Ectodermal cell (in vitro differentiated cells): ENCODE measurements around the gene DOK1.

ENCODE experiments used
- H3K27ac ChIP-seq: 2 replicates; pipeline ENCODE4 v1.7.0; 2013; ENCODE audit warnings: mild to moderate bottlenecking, low read depth, low read length; ENCODE audit not compliant: insufficient read depth, poor library complexity, severe bottlenecking
- H3K27me3 ChIP-seq: 2 replicates; pipeline ENCODE4 v1.7.0; 2013; ENCODE audit warnings: mild to moderate bottlenecking, low read length; ENCODE audit not compliant: insufficient read depth, control insufficient read depth, poor library complexity, severe bottlenecking
- H3K36me3 ChIP-seq: one replicate; pipeline ENCODE4 v1.7.0; 2013; ENCODE audit warnings: low read length; ENCODE audit not compliant: control insufficient read depth, insufficient read depth
- H3K4me1 ChIP-seq: one replicate; pipeline ENCODE4 v1.7.0; 2013; ENCODE audit warnings: low read length; ENCODE audit not compliant: control insufficient read depth, insufficient read depth
- H3K4me3 ChIP-seq: 2 replicates; pipeline ENCODE4 v1.7.0; 2013; ENCODE audit warnings: low read depth, low read length, control low read depth; ENCODE audit not compliant: insufficient read depth
- H3K9me3 ChIP-seq: 2 replicates; pipeline ENCODE4 v1.7.0; 2013; ENCODE audit warnings: mild to moderate bottlenecking, low read length, moderate library complexity; ENCODE audit not compliant: control insufficient read depth
- WGBS, 2 experiments: methylation state at CpG; one replicate each; pipeline ENCODE4 v1.1.7; 2013; ENCODE audit warnings: missing lambda C conversion rate in 2 of 2; 5-methylcytosine and 5-hydroxymethylcytosine counted together

DOK1 gene

DNA sequence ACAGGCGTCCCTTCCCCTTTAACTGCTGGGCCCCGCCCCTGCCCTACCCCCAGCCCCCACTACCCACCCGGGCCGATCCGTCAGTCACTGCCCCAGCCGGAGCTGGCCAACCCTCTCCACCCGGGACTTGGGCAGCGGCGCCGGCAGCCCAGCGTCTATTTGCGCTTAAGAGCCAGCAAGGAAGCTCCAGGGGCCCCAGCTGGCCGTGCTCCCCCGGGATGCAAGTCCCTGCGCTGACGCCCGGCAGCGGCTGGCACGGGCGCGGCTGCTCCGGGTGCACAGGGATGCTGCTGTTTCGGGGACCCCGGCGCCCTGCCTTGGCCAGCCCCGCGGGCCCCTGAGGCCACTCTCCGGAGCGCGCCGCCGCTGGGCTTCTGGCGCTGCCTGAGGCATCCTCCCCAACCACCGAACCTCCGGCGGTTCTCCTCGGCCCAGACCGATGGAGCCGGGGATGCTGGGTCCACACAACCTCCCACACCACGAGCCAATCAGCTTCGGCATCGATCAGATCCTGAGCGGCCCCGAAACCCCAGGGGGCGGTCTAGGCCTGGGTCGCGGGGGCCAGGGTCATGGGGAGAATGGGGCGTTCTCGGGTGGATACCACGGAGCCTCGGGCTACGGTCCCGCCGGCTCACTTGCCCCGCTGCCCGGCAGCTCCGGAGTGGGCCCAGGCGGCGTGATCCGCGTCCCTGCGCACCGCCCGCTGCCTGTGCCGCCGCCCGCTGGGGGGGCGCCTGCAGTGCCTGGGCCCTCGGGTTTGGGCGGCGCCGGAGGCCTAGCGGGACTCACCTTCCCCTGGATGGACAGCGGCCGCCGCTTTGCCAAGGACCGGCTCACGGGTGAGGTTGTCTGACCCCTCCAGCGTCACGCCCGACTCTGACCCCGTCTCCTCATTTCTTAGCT, 39.9 kb upstream of the DOK1 start, which contains the start of gene TLX2:
Gene TLX2 (plus strand): TSS at position 83 of the 903 bp plus-strand sequence. CDS start 357 bp downstream, at position 440.
- no peak within 1 kb of the TSS for H3K27ac ChIP-seq
- H3K9me3 ChIP-seq, result no peaks in the 10 kb centered on the region
- WGBS, 2 experiments, result 2 to 3% methylated on average over 82 of the region's 82 CpGs
- peak within 1 kb of the TSS; percentile 16 for H3K4me3 ChIP-seq
- H3K4me1 ChIP-seq, result peaks cover 15% of the 10 kb centered on the region
- peaks cover 100% of the 10 kb centered on the region for H3K27me3 ChIP-seq
- no peaks in the 10 kb centered on the region for H3K36me3 ChIP-seq

DNA sequence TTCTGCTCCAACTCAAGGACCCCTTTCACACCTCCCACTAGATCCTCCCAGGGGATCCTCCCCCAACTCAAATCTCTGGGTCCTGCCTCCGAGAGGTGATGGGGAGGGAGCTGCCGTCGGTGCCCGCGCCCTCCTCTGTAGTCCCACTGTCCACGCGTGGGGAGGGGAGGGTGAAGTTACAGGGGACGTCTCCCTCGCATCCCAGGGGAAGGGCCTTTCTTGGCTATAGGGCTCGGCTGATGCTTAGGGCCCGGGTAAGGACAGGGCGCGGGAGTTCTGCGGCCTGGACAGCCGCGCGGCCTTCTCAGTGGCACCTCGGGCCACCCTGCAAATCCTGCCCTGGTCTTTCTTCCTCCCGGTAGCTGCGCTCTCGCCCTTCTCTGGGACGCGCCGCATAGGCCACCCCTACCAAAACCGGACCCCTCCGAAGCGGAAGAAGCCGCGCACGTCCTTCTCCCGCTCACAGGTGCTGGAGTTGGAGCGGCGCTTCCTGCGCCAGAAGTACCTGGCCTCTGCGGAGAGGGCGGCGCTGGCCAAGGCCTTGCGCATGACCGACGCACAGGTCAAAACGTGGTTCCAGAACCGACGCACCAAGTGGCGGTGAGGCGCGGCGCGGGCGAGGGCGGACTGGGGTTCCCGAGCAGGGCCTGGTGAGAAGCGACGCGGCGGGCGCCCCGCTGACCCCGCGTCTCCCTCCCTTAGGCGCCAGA, 39.1 kb upstream of the DOK1 start:
- H3K4me1 ChIP-seq, result peaks cover 15% of the 10 kb centered on the region
- no peak overlapping the region for H3K27ac ChIP-seq
- H3K36me3 ChIP-seq, result no peaks in the 10 kb centered on the region
- no peak overlapping the region for H3K4me3 ChIP-seq
- H3K9me3 ChIP-seq, result no peaks in the 10 kb centered on the region
- H3K27me3 ChIP-seq, result peaks cover 100% of the 10 kb centered on the region
- WGBS, 2 experiments, result 3% methylated on average over 60 of the region's 60 CpGs

DNA sequence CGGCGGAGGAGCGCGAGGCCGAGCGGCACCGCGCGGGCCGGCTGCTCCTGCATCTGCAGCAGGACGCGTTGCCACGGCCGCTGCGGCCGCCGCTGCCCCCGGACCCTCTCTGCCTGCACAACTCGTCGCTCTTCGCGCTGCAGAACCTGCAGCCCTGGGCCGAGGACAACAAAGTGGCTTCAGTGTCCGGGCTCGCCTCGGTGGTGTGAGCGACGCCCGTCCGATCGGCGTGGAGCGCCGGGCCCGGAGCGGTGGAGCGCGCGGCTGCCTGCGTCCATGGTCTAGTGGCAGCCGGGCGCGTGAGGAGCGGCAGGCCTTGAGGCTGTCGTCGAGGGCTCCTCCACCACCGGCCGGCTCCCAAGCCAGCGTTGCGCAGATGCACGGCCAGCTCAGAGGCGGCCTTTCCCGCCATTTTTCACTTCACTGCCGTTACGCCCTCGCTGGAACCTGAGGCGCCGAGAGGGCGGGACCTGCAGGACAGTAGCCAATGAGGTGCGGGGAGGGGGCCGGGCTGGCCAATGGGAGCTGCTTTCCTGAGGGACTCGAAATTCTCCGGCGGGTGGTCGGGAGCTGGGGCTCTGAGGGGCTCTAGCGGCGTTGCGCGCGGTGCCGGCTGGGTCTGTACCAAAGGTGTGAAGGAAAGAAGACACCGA, 38.4 kb upstream of the DOK1 start:
- no peaks in the 10 kb centered on the region for H3K9me3 ChIP-seq
- H3K27me3 ChIP-seq, result peaks cover 98% of the 10 kb centered on the region
- no peak overlapping the region for H3K27ac ChIP-seq
- H3K36me3 ChIP-seq, result no peaks in the 10 kb centered on the region
- H3K4me1 ChIP-seq, result peaks cover 15% of the 10 kb centered on the region
- H3K4me3 ChIP-seq, result no peak overlapping the region
- 7 to 8% methylated on average over 72 of the region's 72 CpGs for WGBS, 2 experiments

DNA sequence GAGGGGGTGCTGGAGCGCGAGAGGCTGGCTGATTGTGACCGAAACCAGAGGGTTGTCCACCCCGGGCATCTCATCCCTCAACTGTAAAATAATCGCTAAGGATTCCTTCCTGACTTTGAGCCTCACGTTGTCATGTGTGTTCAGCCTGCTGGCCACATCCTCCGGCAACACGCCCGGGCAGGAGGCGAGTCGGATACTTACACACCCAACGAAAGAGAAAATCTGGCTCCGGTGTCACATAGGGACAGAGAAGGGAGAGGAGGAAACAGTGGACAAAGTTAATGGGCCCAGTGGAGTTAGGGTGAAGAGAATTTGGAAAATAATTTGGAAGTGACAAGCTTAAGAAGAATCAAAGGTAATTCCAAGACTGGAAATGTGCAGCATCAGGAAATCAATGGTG, 37.9 kb upstream of the DOK1 start:
- Histone ChIP-seq H3K4me3 (no peak overlapping the region), H3K4me1 (peaks cover 15% of the 10 kb centered on the region), H3K27ac (no peak overlapping the region), H3K27me3 (peaks cover 98% of the 10 kb centered on the region), H3K9me3 (no peaks in the 10 kb centered on the region), H3K36me3 (no peaks in the 10 kb centered on the region)
- 86 to 88% methylated on average over 13 of the region's 13 CpGs for WGBS, 2 experiments

DNA sequence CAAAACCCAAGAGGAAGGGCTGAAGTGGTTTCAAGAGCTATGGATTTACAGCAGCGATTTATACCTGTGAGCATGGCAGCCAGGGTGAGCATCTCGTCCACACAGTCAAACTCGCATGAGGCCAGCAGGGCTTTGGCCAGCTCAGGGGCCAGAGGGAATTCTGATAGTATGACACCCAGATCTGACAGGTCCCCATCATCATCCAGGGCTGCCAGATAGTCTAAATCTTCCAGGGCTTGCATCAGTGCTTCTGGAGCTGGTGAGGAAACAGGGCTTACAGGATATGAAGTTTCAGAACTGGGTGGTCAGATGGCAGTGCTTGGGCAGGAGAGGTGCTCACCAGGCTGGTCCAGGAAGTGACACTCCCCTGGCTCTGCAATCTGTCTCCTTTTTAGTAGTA, 32.0 kb upstream of the DOK1 start:
- H3K27ac ChIP-seq, result no peak overlapping the region
- no peak overlapping the region for H3K4me3 ChIP-seq
- no peaks in the 10 kb centered on the region for H3K9me3 ChIP-seq
- WGBS, 2 experiments, result 81 to 89% methylated on average over 3 of the region's 3 CpGs
- peaks cover 45% of the 10 kb centered on the region for H3K27me3 ChIP-seq
- H3K36me3 ChIP-seq, result peaks cover 11% of the 10 kb centered on the region
- H3K4me1 ChIP-seq, result no peaks in the 10 kb centered on the region

DNA sequence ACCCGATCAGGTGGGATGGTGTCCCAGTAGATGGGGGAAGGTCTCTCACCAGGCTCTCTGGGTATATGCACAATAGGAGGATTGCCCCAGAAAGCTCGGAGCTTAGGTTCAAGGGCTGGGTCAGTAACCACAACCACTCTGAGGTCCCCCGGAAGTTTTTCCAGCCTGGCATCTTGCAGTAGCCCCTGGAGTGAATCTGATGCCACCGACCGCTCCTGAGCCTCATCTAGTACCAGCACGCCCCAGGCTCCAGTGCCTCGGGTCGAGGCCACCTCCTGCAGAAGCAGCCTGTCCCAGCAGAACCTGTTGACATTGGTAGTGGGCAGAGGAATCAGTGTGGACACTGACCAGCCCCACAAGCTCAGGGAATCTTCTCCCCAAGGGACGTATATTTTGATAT, 30.5 kb upstream of the DOK1 start:
- peaks cover 30% of the 10 kb centered on the region for H3K27me3 ChIP-seq
- H3K27ac ChIP-seq, result no peak overlapping the region
- H3K4me3 ChIP-seq, result no peak overlapping the region
- peaks cover 18% of the 10 kb centered on the region for H3K36me3 ChIP-seq
- no peaks in the 10 kb centered on the region for H3K9me3 ChIP-seq
- 92 to 93% methylated on average over 9 of the region's 9 CpGs for WGBS, 2 experiments
- H3K4me1 ChIP-seq, result peaks cover 8% of the 10 kb centered on the region

DNA sequence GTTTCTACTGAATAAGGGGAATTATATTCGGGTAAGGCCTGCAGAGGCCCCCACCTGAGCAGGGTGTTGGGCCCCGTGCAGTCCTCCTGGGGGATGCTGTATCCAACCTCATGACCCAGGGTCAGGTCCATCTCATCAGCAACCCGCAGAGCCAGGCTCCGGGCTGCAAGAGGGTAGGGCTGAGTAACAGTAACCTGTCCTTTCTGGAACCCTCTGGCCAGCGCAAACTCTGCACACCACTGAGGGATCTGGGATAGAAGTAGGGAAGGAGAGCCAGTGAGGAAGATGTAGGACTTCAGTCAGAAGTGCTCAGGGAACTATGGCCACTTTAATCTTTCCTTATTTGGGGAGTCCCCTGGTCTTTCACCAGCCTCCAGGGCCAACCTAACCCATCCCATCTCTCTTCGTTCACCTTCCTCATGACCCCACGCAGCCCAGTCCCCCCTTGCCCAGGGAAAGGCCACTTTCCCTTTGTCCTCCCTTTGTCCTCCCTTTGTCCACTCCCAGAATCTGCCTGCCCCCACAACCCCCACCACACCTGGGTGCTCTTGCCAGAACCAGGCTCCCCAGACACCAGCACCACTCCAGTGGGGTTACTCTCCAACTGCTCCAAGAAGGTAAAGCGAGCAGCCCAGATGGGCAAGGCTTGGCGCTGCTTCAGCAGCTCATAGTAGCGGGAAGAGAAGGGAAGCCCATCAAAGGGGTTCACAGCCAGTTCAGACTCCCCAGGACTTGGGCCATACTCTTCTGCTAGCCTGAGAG, 29.4 kb upstream of the DOK1 start:
- peaks cover 8% of the 10 kb centered on the region for H3K4me1 ChIP-seq
- peaks cover 18% of the 10 kb centered on the region for H3K27me3 ChIP-seq
- H3K4me3 ChIP-seq, result no peak overlapping the region
- peaks cover 18% of the 10 kb centered on the region for H3K36me3 ChIP-seq
- WGBS, 2 experiments, result 91 to 95% methylated on average over 10 of the region's 10 CpGs
- H3K9me3 ChIP-seq, result no peaks in the 10 kb centered on the region
- no peak overlapping the region for H3K27ac ChIP-seq

DNA sequence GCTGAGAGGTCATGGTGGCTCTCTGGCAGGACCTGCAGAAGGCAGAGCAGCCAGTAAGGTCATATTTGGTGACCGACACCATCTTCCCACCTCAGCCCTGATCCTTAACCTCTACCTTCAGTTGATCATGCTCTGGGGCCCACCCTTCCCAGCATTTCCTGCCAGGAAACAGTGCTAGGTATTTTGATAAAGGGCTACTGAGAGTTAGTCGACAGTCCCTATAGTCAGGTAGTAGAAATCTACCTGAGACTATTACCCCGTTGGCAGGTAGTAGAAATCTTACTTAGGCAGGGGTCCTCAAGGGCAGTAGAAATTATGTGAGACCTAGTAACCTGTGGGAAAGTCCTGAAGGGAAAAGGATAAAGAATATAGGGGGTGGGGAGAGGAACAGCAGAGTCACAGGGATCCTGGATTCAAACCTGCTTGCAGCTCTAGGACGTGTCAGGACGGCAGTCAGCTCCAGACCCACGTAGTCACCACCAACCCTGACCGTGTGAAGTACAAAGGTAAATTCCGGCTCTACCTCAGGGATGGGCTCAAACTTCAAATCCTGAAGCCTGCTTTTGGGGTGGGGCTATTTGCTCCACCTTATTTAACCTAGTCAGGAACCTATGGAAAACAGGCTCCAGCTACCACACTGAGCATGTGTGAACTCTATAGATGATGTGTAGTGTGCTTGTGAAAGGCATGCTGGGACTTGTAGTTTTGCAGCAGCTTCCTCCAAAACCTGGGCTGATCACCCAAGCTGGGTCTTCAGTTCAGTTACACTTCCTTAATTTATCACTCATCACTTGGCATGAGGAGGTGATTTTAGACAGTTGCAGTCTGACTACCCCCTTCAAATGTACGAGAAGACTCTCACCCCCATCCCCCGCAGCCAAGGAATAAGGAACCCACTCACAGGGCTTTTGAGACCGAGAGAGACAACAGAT, 28.5 kb upstream of the DOK1 start, which contains the start of gene DQX1:
Gene DQX1 (minus strand): TSS at position 515 of the 932 bp plus-strand sequence. CDS start 502 bp downstream, at position 13.
- Histone ChIP-seq H3K4me3 (no peak within 1 kb of the TSS), H3K4me1 (peaks cover 8% of the 10 kb centered on the region), H3K27ac (no peak within 1 kb of the TSS), H3K36me3 (peaks cover 18% of the 10 kb centered on the region), H3K9me3 (no peaks in the 10 kb centered on the region), H3K27me3 (peaks cover 11% of the 10 kb centered on the region)
- WGBS, 2 experiments, result 93 to 94% methylated on average over 10 to 11 of the region's 11 CpGs
